Smooth muscle cell (in vitro differentiated cells): ENCODE data around the gene GOLIM4. TPM values are rescaled to one million over a fixed set of nuclear protein-coding genes. Genes with fewer than 3 reads are reported as not detected.

Experiments used
- DNase-seq: peaks from one replicate; lab custom pipeline; 2025; ENCODE audit not compliant: unreplicated experiment; lab: John Stamatoyannopoulos, UW
- H2AFZ ChIP-seq: fragments of 200-600 bp; sonication (generic); 2 replicates; pipeline ENCODE4 v1.6.0; 2016; ENCODE audit warnings: antibody characterized with exemption, low read depth, mild to moderate bottlenecking
- H3F3A ChIP-seq: fragments of 200-600 bp; sonication (generic); 2 replicates; pipeline ENCODE4 v1.6.0; 2017; ENCODE audit warnings: antibody characterized with exemption, low read depth
- H3K27ac ChIP-seq: fragments of 200-600 bp; sonication (generic); 2 replicates; pipeline ENCODE4 v1.5.1; 2016; ENCODE audit warnings: low read depth, mild to moderate bottlenecking
- H3K27me3 ChIP-seq: fragments of 200-600 bp; sonication (generic); 2 replicates; pipeline ENCODE4 v1.6.1; 2016; ENCODE audit warnings: low read depth, mild to moderate bottlenecking
- H3K36me3 ChIP-seq: fragments of 200-600 bp; sonication (generic); 2 replicates; pipeline ENCODE4 v1.5.1; 2016; ENCODE audit warnings: low read depth
- H3K4me1 ChIP-seq: fragments of 200-600 bp; sonication (generic); 2 replicates; pipeline ENCODE4 v1.5.1; 2016; ENCODE audit warnings: low read depth
- H3K4me2 ChIP-seq: fragments of 200-600 bp; sonication (generic); 2 replicates; pipeline ENCODE4 v1.6.0; 2016; ENCODE audit warnings: mild to moderate bottlenecking
- H3K4me3 ChIP-seq: fragments of 200-600 bp; sonication (generic); 2 replicates; pipeline ENCODE4 v1.5.1; 2016; ENCODE audit warnings: mild to moderate bottlenecking
- H3K79me2 ChIP-seq: fragments of 200-600 bp; sonication (generic); 2 replicates; pipeline ENCODE4 v1.6.0; 2016; ENCODE audit warnings: low read depth, mild to moderate bottlenecking
- H3K9ac ChIP-seq: fragments of 200-600 bp; sonication (generic); 2 replicates; pipeline ENCODE4 v1.6.0; 2016; ENCODE audit warnings: low read depth
- H3K9me3 ChIP-seq: fragments of 200-600 bp; sonication (generic); replicated peaks from 2 replicates; pipeline ENCODE4 v1.5.1; 2016; ENCODE audit warnings: low read depth
- H4K20me1 ChIP-seq: fragments of 200-600 bp; sonication (generic); 2 replicates; pipeline ENCODE4 v1.6.0; 2016; ENCODE audit warnings: low read depth
- CTCF ChIP-seq: fragments of 200-600 bp; sonication (generic); IDR thresholded peaks from 2 replicates; pipeline ENCODE4 v1.5.1; 2017; ENCODE audit warnings: borderline replicate concordance, mild to moderate bottlenecking, antibody characterized with exemption; ENCODE audit not compliant: insufficient read depth, poor library complexity, severe bottlenecking
- WGBS: methylation state at CpG from one replicate; pipeline ENCODE4 v1.1.7; 2016; ENCODE audit warnings: low lambda C conversion rate; 5-methylcytosine and 5-hydroxymethylcytosine counted together
- polyA plus RNA-seq: library from polyadenylated mRNA; unstranded; fragments of >200 nt; fragmentation: Nextera tagmentation; extraction: Ambion mirVana; gene quantifications from 2 replicates; pipeline ENCODE4 v1.2.1, GENCODE V29; 2016
- total RNA-seq: library from RNA; depleted of rRNA; stranded (reverse); fragments of >200 nt; gene quantifications from 2 replicates; pipeline ENCODE4 v1.2.3, GENCODE V29; 2014

The GOLIM4 gene
- total and polyA plus RNA-seq, 2 experiments from 2014 or later = 44.5 to 59.9 TPM

- Histone ChIP-seq H3K27ac (no peak overlapping the region), H3K27me3 (no peaks in the 10 kb centered on the region), H3K36me3 (no peaks in the 10 kb centered on the region), H3K9ac (no peak overlapping the region), H2AFZ (no peak overlapping the region), H3K4me1 (no peaks in the 10 kb centered on the region), H3K9me3 (no peaks in the 10 kb centered on the region), H3F3A (no peaks in the 10 kb centered on the region), H3K4me3 (no peak overlapping the region), H4K20me1 (no peaks in the 10 kb centered on the region), H3K79me2 (no peaks in the 10 kb centered on the region), H3K4me2 (no peak overlapping the region)
- 56% methylated on average over 1 of the region's 1 CpG for WGBS
- no peak for DNase-seq
- TF ChIP-seq CTCF = no peak
These were observed 92.8 kb downstream of the GOLIM4 start for GRCh38 chr3:168002786-168003368.

- no peaks in the 10 kb centered on the region for H3K36me3 ChIP-seq
- H4K20me1 ChIP-seq = no peaks in the 10 kb centered on the region
- H3F3A ChIP-seq = no peaks in the 10 kb centered on the region
- TF ChIP-seq CTCF = no peak
- no peaks in the 10 kb centered on the region for H3K27me3 ChIP-seq
- no peak overlapping the region for H2AFZ ChIP-seq
- 100% methylated on average over 1 of the region's 1 CpG for WGBS
- no peaks in the 10 kb centered on the region for H3K79me2 ChIP-seq
- H3K4me1 ChIP-seq = no peaks in the 10 kb centered on the region
- H3K4me3 ChIP-seq = no peak overlapping the region
- no peaks in the 10 kb centered on the region for H3K9me3 ChIP-seq
- no peak for DNase-seq
- H3K27ac ChIP-seq = no peak overlapping the region
- no peak overlapping the region for H3K4me2 ChIP-seq
- no peak overlapping the region for H3K9ac ChIP-seq
These were observed 94.5 kb downstream of the GOLIM4 start for GRCh38 chr3:168001244-168001643.

- Histone ChIP-seq H3K27ac (no peak overlapping the region), H3K4me2 (no peak overlapping the region)
These were observed 97.5 kb downstream of the GOLIM4 start for GRCh38 chr3:167998253-167998652.

More at GRCh38 chr3:167998253-167998652, 97.5 kb downstream of the GOLIM4 start:
- Histone ChIP-seq H3K27me3 (no peaks in the 10 kb centered on the region), H3F3A (no peaks in the 10 kb centered on the region), H3K4me1 (no peaks in the 10 kb centered on the region), H4K20me1 (no peaks in the 10 kb centered on the region), H3K79me2 (no peaks in the 10 kb centered on the region), H2AFZ (no peak overlapping the region), H3K4me3 (no peak overlapping the region), H3K9ac (no peak overlapping the region), H3K9me3 (no peaks in the 10 kb centered on the region), H3K36me3 (no peaks in the 10 kb centered on the region)
- TF ChIP-seq CTCF = no peak
- WGBS = 91% methylated on average over 5 of the region's 5 CpGs
- no peak for DNase-seq
